Suppressor macrophage treated with lipopolysaccharide for 4 hours (primary cell): ENCODE results near the gene OR5K3.

Experiments used
- DNase-seq: peaks from one replicate; pipeline ENCODE4 v3.0.0-alpha.2; 2020

Gene OR5K3

DNA sequence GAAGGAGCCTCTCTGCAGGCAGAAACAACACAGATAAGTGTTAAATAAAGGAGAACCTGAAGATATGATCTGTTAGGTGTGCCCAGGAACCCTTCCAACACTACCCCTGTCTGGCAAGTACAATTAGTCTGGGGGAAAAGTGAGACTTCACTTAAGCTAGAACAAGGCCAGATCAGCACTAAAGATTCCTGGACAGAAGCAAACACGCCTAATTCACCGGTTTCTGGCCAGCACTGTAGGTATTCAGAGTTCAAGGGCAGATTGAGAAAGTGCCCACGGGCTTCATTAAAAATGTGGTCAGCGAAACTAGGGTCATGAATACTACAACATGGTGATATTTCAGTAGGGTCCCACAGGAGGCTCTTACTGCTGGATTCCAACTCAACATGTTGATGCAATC lies 43.9 kb downstream of the OR5K3 start:
- no peak for DNase-seq

DNA sequence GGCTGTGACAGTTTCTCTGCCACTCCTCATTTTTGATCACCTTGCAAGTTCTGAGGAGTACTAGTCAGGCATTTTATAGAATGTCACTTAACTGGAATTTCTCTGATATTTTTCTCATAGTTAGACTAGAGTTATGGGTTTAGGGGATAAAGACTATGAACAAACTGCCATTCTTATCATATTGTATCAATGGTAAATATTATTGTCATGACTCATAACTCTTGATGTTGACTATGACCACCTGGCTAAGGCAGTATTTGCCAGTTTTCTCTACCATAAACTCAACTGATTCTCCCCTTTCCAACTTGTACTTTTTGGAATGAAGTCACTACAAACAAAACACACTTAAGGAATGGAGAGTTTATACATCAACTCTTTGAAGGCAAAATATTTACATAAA lies 49.8 kb downstream of the OR5K3 start:
- no peak for DNase-seq
